Sigmoid colon (tissue), 4 donors: Measurements from ENCODE around the gene THG1L.

Experiments
- CTCF ChIP-seq, 4 experiments: fragments of 450-650 bp in 3 of 4; fragments of 200-600 bp in 1 of 4; IDR thresholded peaks; one replicate each; pipeline ENCODE4 v1.5.1; 2016 to 2019; ENCODE audit warnings: antibody characterized with exemption in 4 of 4, mild to moderate bottlenecking in 3 of 4, moderate library complexity in 2 of 4
- EP300 ChIP-seq, 4 donors: sonication (generic); formaldehyde crosslinking; IDR thresholded peaks; one replicate each; pipeline ENCODE4 v1.6.1; 2017; ENCODE audit warnings: antibody characterized with exemption in 4 of 4
- POLR2A ChIP-seq, 2 donors: fragments of 450-650 bp; IDR thresholded peaks; one replicate each; pipeline ENCODE4 v1.6.1; 2016; ENCODE audit warnings: antibody characterized with exemption in 2 of 2, mild to moderate bottlenecking in 2 of 2, moderate library complexity in 2 of 2
- POLR2AphosphoS5 ChIP-seq, 4 donors: sonication (generic); formaldehyde crosslinking; IDR thresholded peaks; one replicate each; pipeline ENCODE4 v1.6.1; 2017; ENCODE audit warnings: antibody characterized with exemption in 4 of 4

- no peak for TF ChIP-seq POLR2AphosphoS5 (IDR thresholded peaks at IDR 0.05)
- TF ChIP-seq CTCF (IDR thresholded peaks at IDR 0.05), result no peak
- TF ChIP-seq EP300 (IDR thresholded peaks at IDR 0.05), result no peak
- TF ChIP-seq POLR2A (IDR thresholded peaks at IDR 0.05), result no peak
These were observed 44.0 kb upstream of the THG1L start for GRCh38 chr5:157687198-157687554.
